HG02938 (cell line): Measurements from ENCODE around the gene C1GALT1.
"Not testable (repeated sequence)": the region's sequence is repeated elsewhere in the genome, so short reads cannot be mapped to it uniquely, and the experiment has no call there.

Source experiments
- ATAC-seq: cut with Tn5 transposase; IDR thresholded peaks from one replicate; pipeline ENCODE4 v1.9.1; 2021; ENCODE audit warnings: mild to moderate bottlenecking, moderate library complexity; ENCODE audit not compliant: unreplicated experiment

C1GALT1 gene

DNA sequence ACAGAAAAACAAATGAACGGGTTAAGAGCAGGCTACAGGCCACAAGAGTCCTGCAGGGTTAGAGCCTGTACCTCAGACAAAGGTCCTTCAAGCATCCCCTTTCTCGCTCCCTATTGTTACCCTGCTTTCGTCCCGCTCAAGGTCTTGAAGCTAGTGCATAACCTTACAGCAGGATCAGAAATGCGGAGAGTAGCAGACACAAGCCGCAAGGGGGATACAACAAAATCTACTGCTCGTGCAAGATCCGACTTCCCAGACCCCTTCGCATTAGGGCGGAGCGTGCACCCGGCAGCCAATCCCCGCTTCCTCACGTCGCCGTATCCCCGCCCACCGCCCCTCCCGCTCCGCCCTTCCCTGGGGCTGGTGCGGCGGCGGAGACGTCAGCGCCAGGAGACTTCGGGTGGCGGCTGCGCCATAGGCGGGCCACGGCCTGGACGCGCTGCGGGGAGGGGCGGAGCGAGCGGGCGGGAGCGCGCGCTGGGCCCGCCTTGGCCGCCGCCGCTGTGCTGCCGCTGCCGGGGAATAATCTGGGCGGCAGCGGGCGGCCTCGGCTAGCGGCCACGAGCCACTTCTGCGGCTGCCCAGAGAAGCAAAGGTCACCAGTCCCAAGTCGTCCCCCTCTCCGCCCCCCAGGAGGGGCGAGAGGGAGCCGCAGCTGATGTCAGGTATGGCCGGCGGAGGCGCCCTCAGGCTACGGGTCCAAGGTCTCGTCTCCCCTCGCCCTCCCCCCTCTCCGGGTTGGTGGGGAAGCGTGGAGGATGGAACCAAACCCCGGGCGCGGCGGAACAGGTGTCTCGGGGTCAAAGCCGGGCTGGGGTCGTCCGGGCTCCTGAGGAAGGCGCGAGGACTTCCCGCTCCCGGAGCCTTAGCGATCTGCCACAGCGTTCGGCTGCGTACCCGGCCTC lies at the start of gene C1GALT1:
C1GALT1 (plus strand) TSS at position 389 of the 905 bp plus-strand sequence. CDS start 51,776 bp downstream, outside the sequence.
- peak; percentile 75 for ATAC-seq

DNA sequence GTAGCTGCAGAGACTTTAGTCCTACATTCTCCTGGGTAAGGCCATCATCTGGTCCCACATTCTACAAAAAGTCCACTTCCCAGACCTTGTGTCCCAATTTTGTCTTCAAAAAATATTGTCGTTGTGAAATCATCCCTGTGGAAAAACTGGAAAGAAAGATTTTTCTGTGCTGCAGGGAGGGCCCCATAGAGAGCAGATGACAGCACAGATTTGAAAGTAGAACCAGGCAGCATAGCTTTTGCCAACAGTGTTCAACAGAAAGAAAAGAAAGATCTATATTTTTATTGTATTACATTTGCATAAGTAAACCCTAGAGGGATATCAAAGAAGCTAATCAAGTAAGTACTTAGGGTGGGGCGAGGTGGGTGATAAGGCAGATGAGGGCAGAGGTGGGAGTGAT lies 48.3 kb upstream of the C1GALT1 start:
- no peak for ATAC-seq

DNA sequence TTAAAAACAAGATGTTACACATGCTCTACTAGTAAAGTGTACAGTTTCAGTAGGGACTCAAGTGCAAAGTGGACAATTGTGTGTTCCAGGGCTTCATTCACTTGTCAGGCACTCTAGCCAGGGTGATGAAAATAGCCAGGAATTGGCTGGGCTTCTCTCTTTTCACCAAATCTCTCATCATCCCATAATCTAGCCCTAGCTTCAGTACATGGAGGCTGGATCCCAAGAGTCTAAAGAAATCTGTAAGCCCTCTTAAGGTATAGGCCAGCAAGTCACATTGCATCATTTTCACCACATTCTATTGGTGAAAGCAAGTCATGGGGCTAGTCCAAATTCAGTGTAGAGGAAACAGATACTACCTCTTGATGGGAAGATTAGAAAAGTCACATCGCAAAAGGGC lies 47.3 kb upstream of the C1GALT1 start:
- ATAC-seq, result no peak

DNA sequence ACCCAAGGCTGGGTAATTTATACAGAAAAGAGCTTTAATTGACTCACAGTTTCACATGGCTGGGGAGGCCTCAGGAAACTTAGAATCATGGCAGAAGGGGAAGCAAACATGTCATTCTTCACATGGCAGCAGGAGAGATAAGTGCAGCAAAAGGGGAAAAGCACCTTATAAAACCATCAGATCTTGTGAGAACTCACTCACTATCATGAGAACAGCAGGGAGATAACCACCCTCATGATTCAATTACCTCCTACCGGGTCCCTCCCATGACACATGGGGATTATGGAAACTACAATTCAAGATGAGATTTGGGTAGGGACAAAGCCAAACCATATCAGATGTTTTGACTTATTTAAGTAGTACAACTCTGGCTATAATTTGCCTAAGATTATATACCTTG lies 46.4 kb upstream of the C1GALT1 start:
- ATAC-seq, result not testable (repeated sequence)

DNA sequence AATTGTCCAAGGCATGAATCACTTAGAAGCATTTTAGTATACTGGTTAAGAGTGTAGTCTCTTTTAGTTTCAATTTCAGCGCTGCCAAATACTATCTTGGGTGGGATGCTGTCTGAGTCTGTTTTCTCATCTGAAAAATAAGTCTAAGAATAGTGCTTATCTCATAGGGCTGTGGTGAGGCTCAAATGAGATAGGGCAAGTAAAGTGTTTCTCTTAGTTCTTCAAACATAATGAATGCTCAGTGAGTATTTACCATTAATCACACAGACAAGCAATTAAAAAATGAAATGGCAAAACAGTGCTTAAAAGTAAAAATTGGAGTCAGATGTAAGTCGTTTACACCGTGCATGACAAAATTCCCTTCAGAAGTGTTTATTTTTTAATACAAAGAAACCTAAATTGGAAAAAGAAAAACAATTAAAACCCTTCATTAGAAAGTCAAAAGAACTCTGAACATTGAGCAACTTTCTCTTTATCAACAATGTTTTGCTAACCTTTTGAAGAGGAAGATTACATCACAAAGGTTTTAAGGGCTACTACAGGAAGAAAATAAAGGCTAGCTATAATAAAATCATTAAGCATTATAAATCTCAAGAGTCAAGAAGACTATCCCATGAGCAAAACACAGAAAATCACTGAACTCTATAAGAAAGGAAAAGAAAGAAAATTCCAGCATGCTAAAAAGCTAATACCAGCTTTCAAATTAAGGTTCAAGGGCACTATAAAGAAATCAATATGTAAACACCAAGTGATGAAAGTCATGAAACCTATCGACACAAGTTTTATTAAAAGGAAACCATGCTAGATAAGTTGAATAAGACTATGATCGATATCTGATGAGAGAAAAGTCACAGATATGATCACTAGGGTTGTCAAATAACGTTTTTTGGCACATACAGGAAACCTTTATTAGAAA lies 45.6 kb upstream of the C1GALT1 start:
- no peak for ATAC-seq

DNA sequence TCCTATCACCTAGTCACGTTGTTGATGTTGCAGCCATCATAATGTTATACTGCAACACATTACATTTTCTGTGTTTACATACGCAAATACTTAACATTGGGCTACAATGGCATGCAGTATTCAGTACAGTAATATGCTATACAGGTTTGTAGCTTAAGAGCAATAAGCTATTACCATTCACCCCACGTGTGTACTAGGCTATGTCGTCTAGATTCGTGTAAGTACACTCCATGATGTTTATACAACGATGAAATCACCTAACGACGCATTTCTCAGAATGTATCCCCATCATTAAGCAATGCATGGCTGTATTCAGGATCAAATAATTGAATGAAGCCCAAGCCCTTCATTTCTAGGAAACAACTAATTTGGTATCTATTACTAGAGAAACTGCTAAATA lies 43.4 kb upstream of the C1GALT1 start:
- ATAC-seq, result no peak

DNA sequence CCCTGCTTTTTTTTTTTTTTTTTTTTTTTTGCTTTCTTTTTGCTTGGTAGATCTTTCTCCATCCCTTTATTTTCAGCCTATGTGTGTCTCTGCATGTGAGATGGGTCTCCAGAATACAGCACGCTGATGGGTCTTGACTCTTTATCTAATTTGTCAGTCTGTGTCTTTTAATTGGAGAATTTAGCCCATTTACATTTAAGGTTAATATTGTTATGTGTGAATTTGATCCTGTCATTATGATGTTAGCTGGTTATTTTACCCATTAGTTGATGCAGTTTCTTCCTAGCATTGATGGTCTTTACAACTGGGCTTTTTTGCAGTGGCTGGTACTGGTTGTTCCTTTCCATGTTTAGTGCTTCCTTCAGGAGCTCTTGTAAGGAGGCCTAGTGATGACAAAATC lies 38.9 kb upstream of the C1GALT1 start:
- ATAC-seq, result not testable (repeated sequence)

DNA sequence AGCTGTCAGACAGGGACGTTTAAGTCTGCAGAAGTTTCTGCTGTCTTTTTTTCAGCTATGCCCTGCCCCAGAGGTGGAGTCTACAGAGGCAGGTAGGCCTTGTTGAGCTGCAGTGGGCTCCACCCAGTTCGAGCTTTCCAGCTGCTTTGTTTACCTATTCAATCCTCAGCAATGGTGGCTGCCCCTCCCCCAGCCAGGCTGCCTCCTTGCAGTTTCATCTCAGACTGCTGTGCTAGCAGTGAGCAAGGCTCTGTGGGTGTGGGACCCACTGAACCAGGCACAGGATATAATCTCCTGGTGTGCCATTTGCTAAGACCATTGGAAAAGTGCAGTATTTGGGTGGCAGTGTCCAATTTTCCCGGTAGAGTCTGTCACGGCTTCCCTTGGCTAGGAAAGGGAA lies 37.2 kb upstream of the C1GALT1 start:
- ATAC-seq, result not testable (repeated sequence)

DNA sequence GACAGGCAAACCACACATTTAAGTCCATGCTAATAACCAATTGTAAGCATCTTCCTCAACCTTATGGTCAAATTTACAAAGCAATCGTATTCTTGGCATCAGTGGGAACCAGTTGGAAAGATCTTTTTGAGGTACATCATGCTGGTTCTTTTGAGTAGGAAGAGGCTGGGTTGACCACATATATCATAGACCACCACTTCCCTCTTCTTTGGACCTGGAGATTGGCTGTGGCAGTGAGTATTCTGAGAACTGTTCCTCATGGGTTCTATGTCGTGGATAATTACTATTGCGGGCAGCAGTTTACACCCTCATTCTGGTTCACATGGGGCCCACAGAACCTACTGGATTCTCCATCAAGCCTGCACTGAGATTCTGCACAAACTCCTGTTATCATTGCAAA lies 35.5 kb upstream of the C1GALT1 start:
- ATAC-seq, result no peak

DNA sequence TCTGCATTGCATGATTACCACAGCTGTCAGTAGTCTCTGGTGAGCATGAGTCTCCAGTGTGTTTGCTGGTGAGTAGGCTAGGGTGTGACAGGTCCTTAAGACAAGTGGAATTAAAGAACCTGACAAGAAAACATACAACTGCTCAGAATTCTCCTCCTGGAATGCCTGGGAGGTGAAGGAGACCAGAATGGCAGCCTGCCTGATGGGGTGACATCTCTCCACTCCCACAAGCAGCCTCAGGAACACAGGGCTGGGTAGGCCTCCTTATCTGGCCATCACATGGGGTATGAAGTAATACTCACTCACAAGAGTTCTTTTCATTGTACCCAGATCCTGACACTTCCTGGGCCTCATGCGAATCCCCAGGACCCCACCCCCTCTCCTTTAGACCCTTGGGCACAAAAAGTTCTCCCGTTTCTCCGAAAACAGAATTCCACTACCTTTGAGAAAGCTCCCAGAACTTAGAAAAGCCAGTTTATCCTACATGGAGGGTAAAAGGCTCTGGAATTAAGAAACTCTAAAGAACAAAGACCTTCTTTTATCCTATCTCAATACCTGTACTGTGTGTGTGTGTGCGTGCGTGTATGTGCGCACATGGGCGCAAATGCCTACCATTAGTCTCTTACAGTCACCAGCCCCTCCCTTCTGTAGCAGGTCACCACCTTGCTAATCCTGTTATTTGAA lies 33.4 kb upstream of the C1GALT1 start:
- no peak for ATAC-seq

DNA sequence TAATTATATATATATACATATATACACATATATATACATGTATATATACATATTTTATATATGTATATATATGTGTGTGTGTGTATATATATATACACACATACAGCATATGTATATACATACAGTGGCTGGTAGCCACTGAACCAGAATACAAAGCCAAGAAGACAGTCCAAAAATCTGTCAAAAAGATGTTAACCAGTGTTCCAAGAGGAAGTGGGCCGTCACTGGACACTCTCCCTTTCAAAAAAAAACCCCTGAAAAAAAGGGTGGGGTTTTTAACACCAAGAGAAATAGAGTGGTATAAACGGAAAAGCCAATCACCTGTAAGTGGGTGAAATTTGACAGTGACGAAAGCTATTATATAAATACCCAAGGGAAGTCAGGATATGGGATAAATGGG lies 31.1 kb upstream of the C1GALT1 start:
- ATAC-seq, result no peak

DNA sequence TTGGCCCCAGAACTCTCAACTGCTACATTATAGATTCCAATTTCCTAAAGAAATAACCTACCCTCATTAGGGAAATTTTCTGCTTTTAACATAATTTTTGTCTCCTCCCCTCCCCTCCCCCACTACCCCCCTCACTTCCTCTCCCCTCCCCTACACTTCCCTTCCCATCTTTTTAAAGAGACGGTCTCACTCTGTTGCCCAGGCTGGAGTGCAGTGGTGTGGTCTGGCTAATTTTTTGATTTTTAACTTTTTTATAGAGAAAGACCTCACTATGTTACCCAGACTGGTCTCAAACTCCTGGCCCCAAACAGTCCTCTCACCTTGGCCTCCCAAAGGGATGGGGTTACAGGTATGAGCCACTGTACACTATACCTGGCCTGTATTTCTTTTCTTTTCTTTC lies 30.5 kb upstream of the C1GALT1 start:
- no peak for ATAC-seq

DNA sequence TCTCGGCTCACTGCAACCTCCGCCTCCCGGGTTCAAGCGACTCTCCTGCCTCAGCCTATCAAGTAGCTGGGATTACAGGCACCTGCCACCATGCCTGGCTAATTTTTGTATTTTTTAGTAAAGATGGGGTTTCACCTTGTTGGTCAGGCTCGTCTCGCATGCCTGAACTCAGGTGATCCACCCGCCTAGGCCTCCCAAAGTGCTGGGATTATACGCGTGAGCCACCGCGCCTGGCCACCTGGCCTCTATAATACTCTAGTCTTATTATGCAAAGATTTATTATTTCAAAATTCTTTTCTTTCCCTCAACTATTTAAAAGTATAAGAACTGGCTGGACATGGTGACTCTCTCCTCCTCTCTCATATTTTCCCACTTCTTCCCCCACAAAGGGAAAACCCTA lies 30.0 kb upstream of the C1GALT1 start:
- no peak for ATAC-seq

DNA sequence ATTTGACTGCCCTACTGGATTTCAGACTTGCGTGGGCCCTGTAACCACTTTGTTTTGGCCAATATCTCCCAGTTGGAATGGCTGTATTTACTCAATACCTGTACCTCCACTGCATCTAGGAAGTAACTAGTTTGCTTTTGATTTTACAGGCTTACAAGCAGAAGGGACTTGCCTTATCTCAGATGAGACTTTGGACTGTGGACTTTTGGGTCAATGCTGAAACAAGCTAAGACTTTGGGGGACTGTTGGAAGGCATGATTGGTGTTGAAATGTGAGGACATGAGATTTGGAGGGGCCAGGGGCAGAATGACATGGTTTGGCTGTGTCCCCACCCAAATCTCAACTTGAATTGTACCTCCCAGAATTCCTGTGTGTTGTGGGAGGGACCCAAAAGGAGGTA lies 28.0 kb upstream of the C1GALT1 start:
- ATAC-seq, result not testable (repeated sequence)

DNA sequence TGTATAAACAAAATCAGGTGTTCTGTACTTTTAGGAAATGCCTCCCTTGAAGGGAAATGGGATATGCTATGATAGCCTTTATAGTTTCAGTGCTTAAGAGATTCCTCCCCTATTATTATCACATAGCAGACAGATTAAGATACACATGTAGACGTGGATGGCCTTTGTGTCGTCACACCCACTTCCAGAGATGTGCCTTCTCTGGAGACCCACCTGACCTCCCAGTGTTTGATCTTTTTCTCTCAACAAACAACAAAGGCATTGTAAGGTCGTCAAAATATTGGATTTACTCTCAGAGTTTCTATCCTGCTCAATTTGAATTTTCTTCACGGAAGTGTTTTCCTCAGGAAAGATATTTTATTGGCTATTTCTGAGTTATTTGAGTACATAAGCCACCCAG lies 25.7 kb upstream of the C1GALT1 start:
- ATAC-seq, result no peak

DNA sequence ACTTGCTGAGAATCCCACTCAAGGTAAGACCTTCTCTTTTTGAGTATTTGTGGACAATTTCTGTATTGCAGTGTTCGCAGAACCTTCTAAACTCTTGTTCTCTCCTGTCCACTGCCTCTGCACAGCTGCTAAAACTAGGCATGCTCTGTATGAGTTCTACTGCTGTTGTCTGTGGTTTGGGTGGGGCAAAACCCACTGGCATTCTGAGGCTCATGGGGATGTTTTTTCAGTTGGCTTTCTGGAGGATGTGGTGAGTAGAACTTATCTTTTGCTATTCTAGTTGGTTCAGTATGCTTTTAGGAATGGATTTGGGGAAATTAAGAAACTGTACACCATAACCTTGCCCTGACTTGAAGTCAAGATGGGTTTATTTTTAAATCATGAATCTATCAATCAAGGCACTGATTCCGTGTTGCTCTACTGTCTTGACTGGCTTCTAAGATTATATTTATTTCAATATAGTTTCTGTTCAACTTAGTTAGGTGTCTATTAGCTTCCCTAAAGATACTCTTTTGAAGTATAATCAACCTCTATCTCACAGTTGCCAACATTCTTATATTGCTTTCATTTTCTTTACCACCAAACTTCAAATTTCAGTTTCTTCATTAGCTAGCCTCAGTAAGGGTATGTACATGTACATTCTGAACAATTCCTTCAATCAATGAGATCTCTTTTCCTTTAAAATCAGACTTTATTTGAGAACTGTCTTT lies 25.0 kb upstream of the C1GALT1 start:
- ATAC-seq, result peak; percentile 80

DNA sequence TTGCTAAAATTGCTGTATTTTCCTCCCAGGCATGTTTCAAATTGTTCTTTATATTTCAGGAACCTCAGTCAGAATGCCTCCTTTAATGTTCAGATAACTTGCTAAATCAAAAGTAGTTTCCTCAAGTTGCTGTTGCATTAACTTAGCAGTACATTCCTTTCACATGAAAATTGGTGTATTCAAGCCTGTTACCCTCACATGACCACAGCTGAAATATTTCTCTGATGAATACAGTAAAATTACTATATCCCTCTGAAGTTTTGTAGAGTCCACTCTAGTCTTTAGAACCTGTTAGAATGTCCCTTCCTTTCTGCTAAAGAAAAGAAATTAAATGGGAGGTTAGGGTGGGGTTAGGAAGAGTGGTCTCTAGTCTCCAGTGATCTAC lies 24.5 kb upstream of the C1GALT1 start:
- no peak for ATAC-seq

DNA sequence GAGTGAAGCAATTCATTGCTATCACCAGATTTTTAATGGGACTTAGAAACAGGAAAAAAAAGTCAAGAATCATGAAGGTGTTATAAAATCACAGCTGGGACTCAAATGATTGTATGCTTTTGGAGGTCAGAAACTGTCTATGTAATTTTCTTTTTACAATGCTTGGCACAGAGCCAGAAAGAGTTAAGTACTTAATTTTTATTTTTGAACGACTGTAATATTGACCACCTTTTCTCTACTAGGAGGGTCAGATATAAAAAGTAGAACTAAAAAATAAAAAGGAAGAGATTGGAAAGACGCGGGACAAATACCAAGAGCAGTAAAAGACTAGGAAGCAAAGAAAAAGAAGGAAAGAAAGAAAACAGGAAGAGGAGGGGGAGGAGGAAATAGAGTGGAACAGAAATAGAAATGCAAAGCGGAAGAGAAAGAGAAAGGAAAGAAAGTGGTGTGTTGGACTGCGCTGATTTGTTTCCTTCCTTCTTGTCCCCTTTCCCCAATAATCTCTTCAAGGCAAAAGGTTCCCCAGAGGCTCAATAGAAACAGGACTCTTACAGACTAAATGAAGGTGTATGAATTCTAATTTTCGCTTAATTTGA lies 23.2 kb upstream of the C1GALT1 start:
- no peak for ATAC-seq

DNA sequence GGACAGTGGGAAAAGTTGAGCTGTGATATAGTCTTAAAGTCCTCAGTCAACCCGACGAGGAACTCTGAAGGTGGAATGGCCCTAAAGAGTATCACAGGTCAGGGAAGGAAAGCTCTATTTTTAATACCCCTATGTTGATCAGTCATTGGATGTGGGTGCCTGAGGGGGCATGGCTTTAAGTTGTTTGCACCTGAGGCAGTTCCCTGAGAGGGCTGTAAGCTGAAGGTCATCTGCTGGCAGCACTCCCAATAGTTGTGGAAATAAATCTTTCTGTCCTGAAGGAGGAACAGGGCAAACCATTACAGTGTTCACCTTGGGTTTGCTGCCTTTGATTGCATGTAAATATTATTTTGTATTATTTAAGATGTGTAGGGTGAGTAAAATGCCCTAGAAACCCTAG lies 17.8 kb upstream of the C1GALT1 start:
- no peak for ATAC-seq

DNA sequence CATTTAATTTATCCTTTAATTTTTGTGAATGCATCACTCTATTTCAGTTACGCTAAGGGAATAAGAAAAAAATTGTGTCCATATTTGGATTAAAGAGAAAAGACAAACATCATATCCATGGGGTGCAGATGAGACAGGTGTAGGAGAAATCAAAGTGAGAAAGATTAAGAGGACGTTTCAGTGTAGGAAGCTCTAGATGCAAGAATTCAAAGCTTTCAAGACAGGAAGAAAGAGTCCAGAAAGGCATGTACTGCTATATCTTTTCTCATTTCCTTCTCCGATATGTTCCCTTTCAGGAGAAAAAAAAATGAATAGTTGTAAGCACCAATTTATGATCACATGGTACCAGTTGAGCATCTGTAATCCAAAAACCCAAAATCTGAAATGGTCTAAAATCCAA lies 17.0 kb upstream of the C1GALT1 start:
- ATAC-seq, result no peak
